CD4-positive, alpha-beta T cell treated with Interleukin-1 beta for 1 hour (primary cell): ENCODE data around the gene SRSF3.

Experiments
- DNase-seq, 2 donors: peaks; one replicate each; pipeline ENCODE4 v3.0.0-alpha.2; 2020 to 2022

Gene SRSF3

GRCh38 chr6:36624461-36625157 is 30.4 kb downstream of the SRSF3 start:
- DNase-seq = no peak

DNA sequence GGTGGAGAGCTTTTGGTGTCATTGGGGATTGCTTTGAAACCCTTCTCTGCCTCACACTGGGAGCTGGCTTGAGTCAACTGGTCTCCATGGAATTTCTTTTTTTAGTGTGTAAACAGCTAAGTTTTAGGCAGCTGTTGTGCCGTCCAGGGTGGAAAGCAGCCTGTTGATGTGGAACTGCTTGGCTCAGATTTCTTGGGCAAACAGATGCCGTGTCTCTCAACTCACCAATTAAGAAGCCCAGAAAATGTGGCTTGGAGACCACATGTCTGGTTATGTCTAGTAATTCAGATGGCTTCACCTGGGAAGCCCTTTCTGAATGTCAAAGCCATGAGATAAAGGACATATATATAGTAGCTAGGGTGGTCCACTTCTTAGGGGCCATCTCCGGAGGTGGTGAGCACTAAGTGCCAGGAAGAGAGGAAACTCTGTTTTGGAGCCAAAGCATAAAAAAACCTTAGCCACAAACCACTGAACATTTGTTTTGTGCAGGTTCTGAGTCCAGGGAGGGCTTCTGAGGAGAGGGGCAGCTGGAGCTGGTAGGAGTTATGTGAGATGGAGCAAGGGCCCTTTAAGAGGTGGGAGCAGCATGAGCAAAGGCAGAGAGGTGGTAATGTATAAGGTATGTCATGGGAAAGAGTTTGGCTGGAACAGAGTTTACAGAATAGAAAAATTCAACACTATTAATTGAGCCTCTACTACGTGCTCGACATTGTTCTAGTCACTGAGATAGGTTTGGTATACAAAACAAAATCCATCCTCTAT is 31.2 kb downstream of the SRSF3 start:
- DNase-seq = no peak

GRCh38 chr6:36626636-36627035 is 32.5 kb downstream of the SRSF3 start:
- DNase-seq = no peak

GRCh38 chr6:36627141-36627540 is 33.0 kb downstream of the SRSF3 start:
- no peak for DNase-seq

- DNase-seq = no peak
Measured at GRCh38 chr6:36627801-36628246, 33.7 kb downstream of the SRSF3 start.

DNA sequence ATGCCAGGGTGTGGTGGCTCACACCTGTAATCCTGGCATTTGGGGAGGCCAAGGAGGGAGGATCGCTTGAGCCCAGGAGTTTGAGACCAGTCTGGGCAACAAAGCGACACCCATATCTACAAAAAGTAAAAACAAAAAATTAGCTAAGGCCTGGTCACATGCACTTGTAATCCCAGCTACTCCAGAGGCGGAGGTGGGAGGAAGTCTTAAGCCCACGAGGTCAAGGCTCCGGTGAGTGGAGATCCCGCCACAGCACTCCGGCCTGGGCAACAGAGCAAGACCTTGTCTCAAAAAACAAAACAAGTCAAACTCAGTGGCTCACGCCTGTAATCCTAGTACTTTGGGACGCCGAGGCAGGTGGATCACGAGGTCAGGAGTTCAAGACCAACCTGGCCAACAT is 35.6 kb downstream of the SRSF3 start:
- DNase-seq = no peak

DNA sequence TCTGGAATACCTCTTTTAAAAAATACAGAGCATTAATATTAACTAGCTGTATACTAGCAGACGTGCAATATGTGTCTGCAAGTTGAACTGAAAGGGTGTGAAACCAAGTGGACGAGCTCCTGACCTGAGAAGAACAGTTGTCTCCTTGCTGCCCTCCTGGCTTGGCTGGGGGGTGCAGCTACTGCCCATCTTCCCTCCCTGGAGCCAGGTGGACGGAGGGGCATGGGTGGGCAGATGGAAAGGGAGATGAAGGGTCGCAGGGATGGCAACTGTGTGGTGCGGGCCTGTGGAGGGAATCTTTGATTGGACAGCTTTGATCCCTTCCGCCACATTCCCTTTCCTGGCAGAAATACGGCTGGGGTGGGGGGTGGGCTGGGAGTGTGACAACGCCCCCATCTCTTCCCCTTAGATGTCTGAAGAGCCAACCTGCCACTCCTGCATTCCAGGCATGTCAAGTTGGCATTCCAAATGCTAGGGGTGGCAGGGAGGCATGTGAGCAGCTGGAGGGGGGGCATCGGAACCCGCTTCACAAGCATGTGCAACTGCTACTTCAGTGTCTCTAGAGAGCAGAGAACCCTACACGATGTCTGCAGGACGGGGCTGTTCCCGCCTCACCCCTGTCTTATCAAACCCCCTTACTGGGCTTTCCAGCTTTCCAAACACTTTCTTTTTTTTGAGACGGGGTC is 37.3 kb downstream of the SRSF3 start:
- DNase-seq = no peak

DNA sequence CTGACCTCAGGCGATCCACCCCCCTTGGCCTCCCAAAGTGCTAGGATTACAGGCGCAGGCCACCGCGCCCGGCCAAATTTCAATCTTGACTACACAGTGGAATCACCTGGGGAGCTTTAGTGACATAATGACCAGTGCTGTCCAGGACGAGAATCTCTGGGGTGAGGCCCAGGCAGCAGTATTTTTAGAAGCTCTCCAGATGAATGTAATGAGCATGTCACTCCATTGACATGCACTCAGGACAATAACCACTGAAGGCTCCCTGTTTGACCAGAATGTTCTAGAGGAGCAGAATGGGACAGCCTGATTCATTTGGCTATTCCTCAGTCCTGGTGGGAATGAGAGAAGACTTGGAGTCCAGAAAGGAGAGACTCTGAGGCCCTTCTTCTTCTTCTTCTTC is 39.2 kb downstream of the SRSF3 start:
- DNase-seq = no peak

DNA sequence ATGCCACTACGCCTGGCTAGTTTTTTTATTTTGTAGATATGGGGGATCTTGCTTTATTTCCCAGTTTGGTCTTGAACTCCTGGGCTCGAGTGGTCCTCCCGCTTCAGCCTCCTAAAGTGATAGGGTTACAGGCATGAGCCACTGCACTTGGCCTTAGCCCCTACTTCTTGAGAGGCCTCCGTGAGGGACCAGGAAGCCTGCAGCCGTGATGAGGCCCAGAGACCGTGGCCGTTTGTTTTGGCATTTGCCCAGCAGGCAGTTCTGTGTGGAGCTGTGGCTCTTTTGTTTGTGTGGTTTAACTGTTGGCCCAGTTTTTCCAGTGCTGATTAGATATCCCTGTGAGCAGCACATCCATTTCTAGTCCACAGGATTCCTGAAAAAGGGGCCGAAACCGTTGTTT is 39.8 kb downstream of the SRSF3 start:
- DNase-seq = no peak

GRCh38 chr6:36634317-36635108 is 40.4 kb downstream of the SRSF3 start:
- DNase-seq = no peak

GRCh38 chr6:36636283-36636682 is 42.1 kb downstream of the SRSF3 start:
- no peak for DNase-seq

GRCh38 chr6:36636687-36637418 is 42.7 kb downstream of the SRSF3 start:
- no peak for DNase-seq

DNA sequence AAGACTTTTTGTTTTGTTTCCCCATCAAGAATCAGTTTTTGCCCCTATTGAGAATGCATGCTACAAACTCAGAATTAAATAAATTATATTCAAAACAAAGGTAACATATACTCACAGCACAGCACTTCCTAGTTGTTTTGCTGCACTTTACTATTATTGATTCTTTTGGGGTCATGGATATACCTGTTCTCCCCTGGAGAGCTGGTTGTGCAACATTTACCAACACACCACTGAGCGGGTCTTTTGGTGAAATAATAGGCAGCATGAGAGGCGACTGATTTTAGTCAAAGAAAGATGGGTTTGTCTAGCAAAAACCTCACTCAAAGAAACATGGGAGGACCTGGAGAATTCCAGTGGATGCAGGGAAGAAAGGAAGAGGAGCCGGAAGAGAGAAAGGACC is 44.4 kb downstream of the SRSF3 start:
- no peak for DNase-seq

DNA sequence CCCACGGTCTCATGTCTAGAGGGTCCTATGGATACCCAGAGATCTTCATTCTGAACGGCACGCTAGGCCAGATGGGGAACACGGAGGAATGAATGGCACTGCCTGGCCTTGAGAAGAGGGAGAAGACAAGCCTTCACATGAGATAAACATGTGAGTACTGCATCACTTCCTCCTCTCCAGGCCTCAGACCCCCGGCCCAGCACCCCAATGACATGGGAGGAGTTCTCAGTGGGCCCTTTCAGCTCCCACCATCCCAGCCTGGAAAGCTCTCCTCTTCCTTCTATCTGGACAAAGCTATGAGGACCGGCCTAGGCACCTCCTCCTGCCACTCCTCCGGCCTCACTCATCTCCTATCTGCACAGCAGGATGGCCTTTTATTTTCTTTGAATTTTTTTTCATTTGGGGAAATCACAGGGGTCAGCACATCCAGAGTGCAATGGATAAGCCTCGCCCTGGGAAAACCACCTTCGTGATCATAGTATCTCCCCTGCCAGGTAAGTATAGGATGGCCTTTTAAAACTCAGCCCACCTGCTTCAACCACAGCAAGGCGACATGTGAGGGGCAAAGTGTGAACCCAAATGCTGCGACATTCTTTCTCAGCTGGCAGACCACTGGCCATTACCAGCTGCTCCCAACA is 45.1 kb downstream of the SRSF3 start:
- no peak for DNase-seq

DNA sequence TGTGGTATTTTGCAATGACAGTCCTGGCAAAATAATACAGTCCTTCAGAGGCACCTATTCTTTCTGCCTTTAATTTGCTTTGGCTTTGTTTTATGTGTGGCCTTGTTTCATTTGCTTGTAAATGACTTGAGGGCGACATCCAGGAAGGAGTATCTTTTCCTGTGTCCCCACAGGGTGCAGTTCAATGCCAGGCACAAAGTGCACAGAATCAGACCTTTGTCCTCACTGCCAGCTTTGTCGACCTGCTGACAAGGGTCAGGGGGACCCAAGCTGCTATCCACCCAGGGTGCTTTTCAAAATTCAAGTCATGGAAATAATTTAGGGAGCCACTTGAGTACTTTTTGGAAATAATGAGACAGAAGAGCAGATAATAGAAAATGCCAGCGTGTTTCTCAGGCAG is 47.4 kb downstream of the SRSF3 start:
- DNase-seq = no peak

DNA sequence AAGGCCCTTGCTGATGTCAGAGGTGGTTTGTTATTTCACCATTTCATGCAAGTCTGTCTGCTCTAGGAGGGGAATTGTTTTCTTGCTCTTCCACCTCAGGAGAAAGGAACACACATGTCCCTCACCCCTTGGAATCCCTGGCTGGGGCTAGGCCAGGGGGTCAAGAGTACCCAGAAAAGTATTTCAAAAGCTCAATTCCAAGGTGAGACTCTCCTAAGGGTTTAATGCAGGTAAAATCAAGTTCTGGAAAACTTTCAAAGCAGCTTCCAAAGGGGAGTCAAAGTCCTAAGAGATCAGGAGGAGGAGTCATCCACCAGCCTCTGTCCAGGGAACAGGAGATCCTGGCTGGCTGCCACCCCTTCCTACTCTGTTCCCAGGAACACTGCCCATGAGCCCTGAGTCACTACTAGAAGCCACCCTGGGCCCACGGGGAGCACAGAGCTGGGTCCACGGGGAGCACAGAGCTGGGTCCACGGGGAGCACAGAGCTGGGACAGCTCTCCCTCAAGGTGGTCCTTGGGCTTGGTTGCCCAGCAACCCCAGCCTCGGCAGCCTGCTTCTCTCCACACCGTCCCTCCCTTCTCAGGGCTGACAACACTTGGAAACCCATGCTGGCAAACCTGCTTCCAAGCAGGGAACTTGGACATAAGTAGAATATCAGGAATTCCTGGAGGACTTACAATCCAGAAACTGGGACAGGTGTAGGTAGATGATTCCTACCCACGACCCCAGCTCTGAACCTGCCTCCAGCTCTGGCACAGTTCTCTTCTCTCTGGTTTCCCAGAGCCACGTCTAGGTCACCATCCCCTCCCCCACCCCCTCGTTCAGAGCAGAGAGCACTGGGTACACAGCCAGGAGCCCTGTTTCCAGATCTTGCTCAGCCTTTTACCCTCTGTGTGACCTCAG is 49.0 kb downstream of the SRSF3 start:
- DNase-seq = no peak

DNA sequence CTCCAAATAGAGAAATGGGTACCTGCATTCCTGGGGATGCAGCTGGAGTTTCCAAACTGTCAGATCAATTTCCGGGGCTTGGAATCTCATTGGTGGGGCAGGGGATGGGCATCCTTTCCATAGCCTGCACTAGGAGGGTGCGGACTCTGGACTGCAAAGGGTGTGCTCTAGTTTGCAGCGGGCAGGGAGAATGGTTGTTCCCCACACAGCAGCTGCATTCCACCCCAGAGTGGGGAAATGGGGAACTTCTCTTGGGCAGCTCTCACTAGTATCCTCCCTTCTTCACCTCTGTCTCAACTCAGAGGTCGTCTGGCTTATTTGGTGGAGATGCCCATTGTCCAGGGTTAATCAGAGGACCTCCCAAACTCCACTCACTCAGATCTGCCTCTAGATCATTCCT is 49.8 kb downstream of the SRSF3 start:
- DNase-seq = no peak

- no peak for DNase-seq
Measured at GRCh38 chr6:36649086-36649485, 54.9 kb downstream of the SRSF3 start.

DNA sequence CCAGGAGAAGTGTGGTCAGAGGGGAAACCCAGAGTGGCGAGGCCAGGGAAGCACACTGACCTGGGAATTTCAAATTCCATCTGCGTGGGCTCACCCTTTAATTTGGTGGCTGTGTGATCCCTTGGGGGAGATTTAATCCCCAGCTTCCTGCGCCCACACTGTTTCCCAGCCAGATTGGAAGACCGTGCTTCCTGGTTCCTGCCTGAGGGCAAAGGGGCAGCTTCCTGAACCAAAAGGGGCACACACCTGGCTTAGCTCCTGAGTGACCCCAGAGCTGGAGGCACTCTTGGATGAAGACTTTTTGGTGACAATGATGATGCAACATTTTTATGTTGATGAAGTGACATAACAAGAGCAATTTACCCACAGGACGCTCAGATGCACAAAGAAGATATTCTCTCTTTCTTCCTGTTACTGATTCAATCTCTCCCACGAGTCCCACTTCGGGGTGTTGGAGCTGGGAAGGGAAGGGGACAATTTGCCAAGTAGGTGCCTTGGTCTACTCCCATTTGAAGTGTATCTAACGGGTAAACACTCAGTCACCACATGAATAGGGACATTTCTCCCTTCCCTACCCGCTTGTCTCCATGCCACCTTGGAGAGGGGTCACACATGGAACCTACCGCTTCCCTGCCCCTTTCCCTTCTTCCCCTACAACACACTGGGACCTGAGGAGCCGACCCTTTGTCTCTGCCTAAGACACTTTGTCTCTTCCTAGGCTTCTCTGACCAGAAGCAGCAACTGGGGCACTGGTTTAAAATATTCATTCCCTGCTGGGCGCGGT is 55.7 kb downstream of the SRSF3 start:
- DNase-seq = no peak
